ENCODE data around the gene TAS1R2.
A peak's percentile ranks its signal among the peaks of the same experiment; 100 is the strongest.
"Not testable (repeated sequence)": the region's sequence is repeated elsewhere in the genome, so short reads cannot be mapped to it uniquely, and the experiment has no call there.

TAS1R2 gene

DNA sequence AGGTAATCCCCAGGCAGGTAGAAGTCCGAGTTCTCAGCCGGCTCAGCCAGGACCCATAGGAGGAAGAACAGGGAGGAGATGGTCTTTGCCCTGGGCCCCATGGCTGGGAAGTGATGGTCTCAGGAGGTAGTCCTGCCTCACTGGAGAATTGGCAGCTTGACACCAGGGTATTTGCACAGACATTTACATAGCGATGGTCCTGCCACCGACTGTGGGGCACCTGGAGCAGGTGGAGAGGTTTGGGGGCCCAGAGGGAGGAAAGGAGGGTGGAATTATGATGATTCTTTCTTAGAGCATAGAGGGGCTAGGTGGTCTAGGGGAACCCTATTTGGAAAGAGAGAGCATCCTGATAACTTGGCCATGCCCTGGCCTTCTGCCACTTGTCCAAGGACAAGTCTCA is at the start of gene TAS1R2:
TSS of gene TAS1R2 (minus strand) at position 101 of the 400 bp plus-strand sequence. CDS start at position 101, 0 bp downstream.
- no peak for DNase-seq

DNA sequence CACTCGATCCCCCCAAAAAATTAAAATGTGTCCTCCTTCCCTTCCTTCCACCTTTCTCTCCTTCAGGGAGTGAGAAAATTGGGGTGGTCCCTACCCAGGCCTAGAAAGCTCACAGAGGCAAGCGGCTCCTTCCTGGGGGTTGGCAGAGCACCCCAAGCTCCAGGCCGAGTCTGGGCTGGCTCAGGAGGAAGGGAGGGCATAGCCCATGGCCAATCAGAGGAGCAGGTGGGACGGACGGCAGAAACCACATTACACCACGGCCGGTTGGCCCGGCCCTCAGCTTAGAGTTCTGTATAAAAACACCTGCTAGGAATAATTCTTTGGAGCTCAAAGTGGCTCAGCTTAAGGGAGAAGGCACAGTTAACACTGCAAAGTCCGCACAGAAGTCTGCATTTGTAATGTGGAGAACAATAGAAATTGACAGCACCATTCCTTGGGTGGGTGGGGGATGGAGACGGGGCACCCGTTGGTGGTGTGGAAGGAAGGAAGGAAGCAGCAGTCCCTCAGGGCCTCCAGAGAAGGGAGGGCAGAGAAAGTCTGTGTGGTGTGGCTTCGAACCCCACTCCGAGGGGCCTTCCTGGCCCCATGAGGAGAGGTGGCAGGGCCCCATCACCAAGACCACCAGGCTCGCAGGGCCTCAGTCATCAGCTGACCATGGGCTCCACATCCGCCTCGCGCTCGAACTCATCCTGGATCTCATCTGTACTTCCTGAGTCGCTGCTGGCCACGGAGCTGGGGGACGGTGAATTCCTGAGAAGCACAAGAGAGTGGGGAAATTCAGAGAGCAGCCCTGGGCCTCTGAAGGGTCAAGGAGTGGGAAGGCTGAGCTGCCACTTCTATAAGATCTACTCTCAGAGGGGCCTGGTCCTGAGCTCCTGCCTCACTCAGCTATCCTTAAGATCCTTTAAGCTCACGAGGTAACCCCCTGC is 48.7 kb upstream of the TAS1R2 start:
- DNase-seq: no peak

DNA sequence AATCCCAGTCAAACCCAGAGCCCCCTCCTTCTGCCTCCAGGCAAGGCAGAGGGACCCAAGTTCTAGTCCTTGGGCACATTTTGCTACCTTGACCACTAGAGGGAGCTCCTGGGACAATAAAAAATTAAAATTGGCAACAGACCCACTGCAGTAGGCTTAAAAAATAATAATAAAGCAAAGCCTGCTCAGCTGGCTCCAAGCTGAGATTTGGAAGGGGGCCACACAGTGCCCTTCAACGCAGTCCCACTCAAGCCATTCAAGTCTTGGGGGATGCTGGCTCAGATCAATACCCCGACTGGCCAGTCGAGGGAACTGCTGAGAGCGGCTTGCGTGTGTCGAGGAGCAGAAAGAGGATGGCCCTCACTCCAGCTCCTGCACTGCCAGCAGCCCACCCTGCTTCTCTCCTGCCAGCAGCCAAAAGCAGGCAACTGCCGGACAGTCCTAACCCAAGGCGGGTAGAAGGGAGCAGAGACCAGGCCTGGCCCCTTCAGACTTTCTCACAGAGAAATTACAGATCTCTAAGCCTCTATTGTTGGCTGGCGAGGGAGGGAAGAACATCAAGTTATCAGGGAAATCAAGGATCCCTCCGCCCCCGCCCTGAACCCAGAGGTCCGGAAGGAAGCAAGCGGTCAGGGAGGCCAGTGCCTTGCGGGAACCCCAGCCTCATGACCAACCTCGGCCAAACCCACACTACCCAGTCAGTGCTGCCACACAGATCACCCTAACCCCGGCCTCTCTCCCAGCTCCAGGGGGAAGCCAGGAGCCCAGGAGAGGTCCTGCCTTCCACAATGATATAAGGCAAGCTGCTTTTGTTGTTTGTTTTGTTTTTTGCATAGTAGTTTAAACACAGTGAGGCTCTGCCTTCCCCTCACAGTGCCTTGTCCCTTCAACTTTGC is 47.8 kb upstream of the TAS1R2 start:
- peak; percentile 78 to 79 for DNase-seq

DNA sequence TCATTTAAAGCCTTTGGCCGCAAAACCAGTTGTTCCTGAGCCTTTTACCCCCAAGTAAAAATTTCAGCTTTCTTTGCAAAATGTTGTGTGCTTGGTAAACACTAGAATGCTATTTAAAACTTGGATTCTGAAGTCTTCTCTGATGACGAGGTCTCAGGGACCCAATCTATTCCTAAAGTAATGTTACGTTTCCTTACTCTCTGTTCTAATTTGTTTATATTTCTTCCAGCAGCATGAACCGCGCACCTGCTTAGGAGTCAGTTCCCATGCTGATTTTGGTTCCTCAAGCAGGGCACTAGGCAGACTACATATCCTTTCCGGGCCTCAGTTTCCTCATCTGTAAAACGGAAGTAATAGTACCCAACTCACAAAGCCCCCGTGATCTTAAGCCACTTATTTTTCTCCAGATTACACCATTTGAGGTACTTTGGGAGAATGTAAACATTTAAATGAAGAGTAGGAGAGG is 43.9 kb upstream of the TAS1R2 start:
- DNase-seq: no peak

DNA sequence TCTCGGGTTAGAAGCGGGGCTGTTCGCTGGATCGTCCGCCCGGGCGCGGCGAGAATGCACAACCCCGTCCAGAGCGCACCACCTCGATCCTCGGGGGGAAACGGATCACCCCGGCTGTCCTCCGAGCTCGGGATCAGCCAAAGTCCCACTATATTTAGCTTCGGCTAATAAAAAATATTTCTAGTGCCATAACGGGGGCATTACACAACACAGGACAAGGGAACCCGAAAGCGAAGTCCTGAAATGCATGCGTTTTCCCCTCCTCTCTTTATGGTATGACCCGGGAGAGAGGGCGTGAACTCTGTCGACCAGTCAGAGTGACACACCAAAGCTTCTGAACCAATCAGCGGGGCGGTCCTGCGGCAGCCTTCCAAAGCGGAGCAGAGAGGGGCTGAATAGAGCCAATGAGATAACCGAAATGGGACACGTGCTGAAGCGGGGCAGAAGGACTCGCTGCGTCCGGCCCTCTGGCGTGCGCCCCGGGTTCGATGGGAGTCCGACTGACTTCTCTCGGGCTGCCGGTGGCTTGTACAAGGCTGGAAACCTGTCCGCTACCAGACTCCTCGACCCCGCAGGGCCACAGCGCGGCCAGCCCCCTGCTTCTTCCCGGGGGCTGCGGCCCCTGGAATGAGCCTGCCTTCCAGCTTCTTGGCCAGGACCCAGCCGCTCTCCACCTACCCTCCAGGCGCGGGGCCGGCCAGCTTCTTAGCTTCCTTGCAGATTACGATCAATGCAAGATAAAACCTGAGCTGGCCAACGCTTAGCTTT is 43.2 kb upstream of the TAS1R2 start, which contains the start of gene ALDH4A1:
TSS of gene ALDH4A1 (minus strand) at position 33 of the 768 bp plus-strand sequence. CDS start at position 1, 32 bp downstream.
- peak; percentile 96 to 97 for DNase-seq

DNA sequence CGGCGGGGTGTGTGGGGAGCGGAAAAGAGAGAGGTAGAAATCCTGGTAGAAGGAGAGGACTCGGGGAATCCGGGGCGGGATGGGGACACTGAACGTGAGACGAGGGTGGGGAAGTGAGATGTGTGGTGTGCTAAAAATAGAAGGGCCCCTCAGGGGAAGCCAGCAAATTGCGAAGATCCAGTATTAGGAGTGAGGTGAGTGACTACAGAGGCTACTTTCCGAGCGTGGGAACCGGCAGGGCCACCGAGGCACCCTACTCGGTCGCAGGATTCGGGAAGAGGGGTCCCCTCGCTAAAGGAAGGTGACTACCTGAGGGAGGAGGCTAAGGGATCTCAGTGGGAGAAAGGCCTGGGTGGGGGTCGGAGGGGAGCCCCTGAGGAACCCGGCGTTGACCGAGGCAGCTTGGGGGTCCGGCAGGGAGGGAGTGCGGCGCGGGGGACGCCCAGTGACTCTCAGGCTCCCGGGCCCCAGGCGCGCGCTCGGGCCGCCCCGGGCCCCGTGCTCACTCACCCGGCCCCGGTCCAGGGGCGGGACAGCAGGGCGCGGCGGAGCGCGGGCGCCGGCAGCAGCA is 42.6 kb upstream of the TAS1R2 start:
- DNase-seq: no peak

DNA sequence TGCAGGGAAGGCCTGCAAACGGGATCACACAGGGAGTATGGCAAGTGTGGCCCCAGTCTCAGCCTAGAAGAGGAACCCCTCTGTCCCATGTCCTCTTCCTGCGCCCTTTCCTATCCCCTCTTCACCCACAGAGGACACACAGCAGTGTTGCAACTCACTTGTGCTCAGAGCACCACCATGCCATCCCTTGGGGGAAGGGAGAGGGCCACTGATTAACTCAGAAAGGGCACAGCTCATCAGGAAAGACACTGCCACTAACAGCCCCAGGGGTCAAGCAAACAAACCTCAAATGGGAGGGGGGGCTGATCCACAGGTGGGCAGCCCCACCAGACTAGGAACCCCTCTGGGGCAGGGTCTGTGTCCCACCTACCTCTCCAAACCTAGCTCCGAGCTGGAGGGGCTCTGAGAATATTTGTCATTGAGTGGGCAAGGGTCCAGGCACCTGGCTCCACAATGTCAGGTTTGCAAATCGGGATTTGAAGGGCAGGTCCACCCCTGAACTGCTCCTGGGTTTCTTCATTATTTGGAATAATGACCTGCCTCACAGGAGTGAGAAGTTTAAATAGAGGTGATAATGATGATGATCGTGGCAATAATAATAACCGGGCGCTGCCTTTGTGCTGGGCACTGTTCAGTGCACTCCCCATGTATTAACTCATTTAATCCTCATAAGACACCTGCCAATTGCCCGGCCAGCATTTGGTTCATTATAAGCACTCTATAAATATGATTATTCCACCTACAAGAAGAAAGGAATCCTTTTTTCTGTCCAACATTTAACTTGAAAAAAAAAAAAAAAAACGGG is 41.9 kb upstream of the TAS1R2 start:
- DNase-seq: no peak

DNA sequence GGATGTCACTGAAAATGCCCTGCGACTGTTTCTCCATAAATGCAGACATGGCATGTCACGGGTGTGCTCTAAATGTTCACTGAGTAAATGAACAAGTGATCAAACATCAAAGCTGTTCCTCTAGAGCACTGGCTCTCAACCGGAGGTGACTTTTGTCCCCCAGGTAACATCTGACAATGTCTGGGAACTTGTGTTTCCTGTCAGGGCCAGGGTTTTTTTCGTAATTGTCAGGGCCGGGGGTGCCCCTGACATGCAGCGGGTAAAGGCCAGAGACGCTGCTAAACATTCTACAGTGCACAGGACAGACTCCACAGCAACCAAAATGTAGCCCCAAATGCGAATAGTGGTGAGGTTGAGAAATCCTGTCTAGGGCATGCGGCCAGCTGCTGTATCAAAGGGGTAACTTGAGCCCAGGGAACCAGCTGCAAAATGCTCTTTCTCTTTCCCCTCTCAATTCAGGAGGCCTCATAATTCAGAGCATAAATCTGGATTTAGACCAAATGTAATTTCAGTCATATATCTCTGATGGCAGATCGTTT is 40.9 kb upstream of the TAS1R2 start:
- DNase-seq: no peak

DNA sequence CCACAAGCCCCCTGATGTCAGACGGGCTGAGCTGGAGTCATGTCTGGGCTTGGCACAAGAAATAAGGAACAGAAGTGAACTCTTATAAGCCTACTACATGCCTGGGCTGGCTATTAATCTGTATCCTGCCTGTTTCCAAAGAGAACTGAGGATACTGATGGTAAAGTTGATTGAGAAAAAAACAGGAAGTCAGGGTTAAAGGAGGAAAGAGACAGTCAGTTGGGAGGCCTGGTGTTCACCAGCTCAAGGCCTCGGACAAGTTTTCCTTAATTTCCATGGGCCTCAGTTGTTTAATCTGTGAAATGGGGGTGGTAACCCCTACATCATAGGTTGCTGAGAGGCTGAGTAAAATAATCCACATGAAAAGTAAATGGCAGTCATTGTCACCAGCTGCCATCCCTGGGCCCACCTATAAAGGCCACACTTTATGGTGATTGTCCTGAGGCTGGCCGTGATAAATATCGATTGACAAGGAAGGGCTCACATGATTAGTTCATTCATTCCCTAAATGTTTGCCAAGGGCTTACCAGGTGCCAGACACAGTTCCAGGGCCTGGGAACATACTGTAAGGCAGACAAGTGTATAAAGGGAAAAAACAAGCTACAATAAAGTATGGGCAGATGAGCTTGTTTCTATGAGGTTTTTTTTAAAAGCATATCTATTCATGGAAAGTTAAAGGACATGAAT is 40.0 kb upstream of the TAS1R2 start:
- no peak for DNase-seq

DNA sequence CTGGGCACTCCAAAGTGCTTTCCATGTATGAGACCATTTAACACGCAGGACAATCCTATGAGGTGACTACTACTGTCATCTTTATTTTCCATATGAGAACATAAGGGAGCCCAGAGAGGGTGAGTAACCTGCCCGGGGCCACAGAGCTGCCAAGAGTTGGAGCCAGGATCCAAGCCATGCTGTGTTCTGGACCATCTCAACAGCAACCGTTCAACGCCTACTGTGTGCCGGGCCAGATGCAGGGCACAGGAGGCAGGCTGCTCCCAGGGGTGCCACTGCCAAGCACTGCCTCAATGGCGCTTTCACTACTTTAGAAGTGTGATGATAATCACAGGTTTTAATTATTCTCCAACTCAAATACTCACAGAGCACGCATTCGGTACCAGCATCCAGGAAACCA is 39.1 kb upstream of the TAS1R2 start:
- no peak for DNase-seq

DNA sequence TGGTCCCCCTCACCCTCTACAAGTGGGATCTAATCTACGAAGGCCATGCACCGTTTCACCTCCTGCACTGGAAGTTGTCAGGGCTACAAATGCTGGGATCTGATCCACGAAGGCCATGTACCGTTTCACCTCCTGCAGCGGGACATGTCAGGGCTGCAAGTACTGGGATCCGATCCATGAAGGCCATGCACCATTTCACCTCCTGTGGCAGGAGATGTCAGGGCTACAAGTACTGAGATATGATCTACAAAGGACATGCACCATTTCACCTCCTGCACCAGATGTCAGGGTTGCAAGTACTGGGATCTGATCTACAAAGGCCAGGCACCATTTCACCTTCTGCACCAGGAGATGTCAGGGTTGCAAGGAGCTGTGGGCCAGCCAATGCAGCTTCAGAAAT is 35.9 kb upstream of the TAS1R2 start:
- no peak for DNase-seq

DNA sequence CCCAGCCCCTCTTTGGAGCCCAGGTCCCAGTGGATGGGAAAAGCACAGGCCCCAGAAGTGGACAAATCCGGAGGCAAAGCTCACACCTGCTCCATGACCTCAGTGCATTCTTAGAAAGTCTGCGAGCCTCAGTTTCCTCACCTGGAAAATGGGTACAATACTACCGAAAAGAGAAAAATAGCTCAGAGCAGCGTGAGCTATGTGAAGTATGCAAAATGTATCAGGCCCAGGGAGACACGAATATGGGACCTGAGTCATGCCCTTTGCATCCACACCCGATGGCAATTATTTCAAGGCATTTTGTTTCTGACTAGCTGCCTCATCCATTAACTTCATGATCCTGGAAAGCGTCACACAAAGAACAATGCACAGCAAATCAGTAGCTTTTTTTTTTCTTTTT is 33.7 kb upstream of the TAS1R2 start:
- DNase-seq: no peak

DNA sequence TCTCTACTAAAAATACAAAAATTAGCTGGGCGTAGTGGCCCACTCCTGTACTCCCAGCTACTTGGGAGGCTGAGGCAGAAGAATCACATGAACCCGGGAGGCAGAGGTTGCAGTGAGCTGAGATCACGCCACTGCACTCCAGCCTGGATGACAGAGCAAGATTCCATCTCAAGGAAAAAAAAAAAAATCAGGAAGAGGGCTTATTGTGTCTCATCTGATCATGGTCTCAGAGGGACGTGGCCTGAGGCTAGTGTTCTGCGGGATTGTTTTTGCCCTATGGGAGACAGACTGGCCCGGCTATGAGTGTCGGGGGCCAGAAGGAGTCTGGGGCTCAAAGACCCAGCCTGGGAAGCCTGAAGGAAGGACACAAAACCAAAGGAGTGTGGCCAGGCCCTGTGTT is 32.4 kb upstream of the TAS1R2 start:
- DNase-seq: not testable (repeated sequence)

DNA sequence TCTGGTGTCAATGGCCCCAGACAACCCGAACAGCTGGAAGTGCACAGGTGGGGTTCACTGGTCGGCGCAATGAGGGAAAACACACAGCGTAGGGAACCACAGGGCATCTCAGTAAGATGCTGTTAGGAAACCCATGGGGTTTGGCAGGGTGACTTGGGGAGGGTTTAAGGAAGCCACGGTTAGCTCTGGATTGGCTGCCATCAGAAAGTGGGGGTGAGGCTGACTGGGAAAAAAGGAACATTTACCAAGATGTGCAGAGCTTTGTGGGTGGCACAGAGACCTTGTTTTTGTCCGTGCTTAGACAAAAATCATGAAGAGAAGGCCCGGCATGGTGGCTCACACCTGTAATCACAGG is 31.9 kb upstream of the TAS1R2 start:
- DNase-seq: no peak

DNA sequence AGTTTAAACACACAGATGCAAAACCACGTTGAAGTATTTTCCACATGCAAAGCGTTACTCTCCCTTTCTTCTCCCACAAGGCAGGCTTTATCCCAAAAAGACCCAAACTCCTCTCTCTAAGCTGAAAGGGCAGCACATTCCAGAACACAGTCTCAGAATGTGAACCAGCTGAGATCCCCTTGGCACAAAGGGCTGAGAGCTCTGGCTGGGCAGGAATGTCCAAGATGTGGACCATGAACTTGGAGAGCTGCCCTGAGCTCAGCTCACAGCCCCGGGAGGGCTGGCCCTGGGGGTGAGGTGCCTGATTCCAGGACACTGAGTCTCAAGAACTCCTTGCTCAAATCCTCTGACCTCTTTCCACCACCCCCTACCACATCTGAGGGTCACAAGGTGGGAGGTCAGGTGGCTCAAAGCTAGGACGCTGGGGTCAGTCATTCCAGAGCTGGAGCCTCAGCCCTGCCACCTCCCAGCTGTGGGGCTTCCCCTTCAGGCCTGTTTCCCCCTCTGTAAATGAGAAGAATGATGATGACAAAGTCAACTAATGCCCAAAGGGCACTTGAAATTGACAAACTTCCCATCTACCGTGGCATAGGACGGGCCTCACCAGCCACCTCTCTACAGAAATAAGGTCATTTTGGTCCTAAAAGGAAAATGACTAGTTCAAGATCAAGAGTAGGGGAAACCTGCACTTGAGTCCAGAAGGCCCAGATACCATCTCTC is 31.4 kb upstream of the TAS1R2 start:
- peak; percentile 16 to 19 for DNase-seq

DNA sequence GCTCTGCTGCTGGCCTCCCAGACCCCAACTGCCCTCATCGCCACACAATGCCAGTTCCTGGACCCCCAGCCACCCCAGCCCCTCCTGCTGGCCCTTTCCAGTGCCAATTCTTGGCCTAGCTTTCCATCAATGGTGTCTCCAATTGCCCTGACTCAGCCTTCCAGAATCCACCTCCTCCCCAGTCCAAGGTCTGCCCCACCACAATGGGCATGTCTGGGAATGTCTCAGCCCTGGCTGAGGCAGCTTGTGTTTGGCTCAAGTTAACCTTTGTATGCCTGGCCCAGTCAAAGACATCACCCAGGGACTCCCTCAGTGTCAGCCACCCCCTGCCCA is 26.5 kb upstream of the TAS1R2 start:
- no peak for DNase-seq

DNA sequence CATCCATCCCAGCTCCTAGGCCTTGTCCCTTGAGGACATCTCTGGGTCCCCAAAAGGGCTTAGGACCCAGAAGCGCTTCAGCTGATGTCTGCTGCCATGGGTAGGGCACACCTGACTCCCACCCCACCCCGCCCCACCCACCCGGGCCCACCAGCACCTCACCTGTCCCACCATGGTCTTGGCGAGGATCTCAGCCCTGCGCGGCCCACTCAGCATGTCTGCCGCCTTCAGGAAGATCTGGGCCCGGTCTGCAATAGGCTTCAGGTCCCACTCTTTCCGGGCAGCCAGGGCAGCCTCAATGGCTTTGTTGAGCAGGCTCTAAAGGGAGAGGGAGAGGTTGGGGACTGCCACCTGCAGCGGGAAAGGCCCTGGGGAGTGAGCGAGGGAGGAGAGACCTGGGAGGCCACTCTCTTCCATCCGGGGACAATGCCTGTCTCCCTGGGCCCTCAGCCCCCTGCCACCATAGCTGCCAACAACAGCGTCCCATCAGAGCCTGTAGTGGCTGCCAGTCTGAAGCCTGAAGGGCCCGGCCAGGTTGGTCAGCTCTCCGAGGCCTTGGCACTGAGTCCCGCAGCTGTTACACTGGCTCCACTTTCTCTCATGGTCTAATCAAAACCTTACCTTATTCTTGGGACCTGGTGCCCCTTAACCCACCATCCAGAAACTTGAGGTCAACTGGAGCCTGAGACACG is 26.0 kb upstream of the TAS1R2 start:
- DNase-seq: no peak

DNA sequence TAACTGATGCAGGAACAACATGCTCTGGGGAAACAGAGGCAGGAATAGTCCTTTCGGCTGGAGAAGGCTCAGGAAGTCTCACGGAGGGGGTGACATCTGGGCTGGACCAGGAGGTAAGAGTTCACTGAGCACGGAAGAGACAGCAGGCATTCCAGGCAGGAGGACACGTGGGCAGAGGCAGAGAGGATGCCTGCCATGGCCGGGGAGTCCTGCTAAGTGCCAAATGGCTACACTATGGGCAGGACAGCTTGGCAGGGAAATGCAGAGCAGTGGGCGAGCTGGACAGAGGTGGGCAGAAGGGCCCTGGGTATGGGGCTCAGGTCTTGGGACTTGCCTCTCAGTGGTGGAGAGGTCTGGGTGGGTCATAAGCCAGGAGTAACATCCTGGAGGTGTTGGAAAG is 25.3 kb upstream of the TAS1R2 start:
- no peak for DNase-seq

DNA sequence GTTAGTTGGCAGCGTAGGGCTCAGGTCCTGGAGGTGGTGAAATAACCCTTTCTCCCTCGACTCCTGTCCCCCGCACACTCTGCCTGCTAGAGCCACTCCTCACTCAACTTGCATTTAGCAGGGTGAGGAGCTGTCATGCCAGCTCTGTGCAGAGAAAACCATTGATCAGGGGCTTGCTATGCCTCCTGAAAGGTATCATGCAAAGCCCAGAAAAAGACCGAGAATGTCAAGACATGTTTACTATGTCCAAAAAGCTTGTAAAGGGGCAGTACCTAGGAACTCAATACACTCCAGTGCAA is 24.9 kb upstream of the TAS1R2 start:
- no peak for DNase-seq

All from hippocampal formation (tissue), 2 donors.